HG03060 (cell line): Measurements from ENCODE around the gene SMARCD3.

Experiments
- ATAC-seq: cut with Tn5 transposase; IDR thresholded peaks from one replicate; pipeline ENCODE4 v1.9.1; 2021; ENCODE audit warnings: low read depth, moderate number of reproducible peaks; ENCODE audit not compliant: unreplicated experiment

The SMARCD3 gene

DNA sequence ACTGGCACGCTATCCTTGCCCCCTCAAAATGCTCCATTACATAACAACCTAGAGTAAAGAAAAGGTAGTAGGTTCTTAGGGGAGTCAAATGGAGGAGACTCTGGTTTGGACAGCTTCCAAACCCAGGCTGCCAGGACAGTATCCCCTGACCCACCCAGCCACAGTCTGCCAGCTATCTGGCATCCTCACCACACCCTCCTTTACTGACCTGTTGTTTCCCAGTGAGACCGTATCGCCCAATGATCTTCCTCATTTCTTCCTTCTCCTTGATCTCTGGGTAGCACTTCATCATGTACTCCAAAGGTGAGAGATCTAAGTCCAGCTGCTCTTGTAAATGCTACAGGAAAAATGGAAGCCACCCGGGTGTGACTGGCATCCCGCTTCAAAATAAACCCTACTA is 33.1 kb downstream of the SMARCD3 start:
- ATAC-seq: no peak

DNA sequence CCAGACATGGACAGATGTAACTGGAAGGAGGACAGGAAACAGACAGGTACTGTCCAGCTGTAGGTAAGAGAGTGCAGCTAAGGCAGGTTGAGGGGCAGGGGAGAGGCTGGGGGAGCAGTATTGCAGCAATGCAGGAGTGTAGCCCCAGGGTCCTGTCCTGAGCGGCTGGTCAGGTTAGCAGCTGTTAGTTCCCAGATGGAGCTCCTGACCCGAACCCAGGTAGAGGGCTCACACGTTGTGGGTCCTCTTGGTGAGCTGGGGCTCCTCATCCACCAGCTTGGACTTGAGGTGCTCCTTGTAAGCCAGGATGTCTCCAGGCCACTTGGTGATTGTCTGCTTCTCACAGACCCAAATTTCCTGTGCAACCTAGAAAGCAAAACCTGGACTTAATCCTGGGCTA is 34.7 kb downstream of the SMARCD3 start:
- no peak for ATAC-seq

- no peak for ATAC-seq
Measured at GRCh38 chr7:151212626-151213025, 35.9 kb downstream of the SMARCD3 start.

DNA sequence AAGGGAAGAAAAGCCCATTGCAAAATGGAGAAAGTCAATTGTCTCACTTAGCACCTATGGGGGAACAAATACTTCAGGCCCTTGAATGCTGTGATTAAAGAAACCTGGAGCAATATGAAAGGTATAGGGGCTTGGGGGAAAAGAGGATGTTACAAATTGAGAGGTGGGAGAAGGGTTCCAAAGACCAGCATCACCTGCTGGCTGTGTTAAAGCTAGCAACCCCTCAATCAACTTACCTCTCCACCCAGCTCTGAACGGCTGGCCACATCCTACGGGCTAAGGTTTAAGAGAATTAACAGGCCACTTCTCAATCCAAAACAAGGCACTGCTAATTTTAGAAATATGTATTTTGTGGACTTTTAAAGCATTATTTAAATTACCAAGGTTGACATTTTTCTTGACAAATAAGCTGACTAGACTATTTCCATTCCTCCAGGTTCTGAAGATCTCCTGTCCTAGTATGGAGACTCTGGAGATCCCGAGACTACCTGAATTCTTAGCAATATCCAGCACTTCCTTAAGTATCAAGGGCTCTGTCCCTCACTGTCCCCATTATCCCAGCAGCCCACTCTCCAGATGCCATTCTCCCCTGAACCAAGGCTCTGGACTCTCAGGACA is 37.2 kb downstream of the SMARCD3 start:
- no peak for ATAC-seq

GRCh38 chr7:151210087-151210854 is 38.2 kb downstream of the SMARCD3 start, which contains the start of gene H2BK1:
Gene H2BK1 (minus strand): TSS chr7:151210488. CDS start chr7:151210318, 170 bp downstream.
- ATAC-seq: no peak

DNA sequence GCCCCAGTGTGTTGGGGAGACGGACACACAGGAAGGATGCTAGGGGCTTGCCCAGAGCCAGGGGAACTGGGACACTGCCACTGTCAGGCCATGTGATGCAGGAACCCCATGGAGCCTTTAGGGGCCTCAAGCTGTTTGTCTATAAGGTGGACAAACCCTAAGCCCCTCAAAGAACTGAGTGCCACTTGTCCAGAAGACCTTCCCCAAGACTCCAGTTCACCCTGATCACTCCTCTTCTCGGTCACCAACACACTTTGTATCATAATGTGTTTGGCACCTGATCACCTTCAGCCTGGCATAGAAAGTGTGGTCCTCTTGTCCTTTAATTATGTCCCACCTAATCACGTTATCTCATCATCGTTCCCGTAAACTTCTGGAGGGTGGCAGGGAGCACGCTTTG is 38.9 kb downstream of the SMARCD3 start:
- no peak for ATAC-seq

- ATAC-seq: no peak
Measured at GRCh38 chr7:151208253-151208862, 40.1 kb downstream of the SMARCD3 start.

DNA sequence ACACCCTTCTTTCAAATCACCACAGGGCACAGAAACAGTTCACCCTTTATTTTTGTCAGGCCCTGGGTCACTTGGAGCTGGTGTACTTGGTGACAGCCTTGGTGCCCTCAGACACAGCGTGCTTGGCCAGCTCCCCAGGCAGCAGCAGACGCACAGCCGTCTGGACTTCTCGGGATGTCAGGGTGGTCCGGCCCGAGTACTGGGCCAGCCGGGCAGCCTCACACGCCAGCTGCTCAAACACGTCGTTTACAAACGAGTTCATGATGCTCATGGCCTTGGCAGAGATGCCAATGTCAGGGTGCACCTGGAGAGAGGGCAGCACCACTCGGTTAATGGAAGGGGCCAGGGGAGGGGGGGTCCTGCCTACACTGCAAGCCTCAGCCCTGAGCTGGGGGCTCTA is 40.7 kb downstream of the SMARCD3 start:
- ATAC-seq: no peak

GRCh38 chr7:151207315-151207714 is 41.2 kb downstream of the SMARCD3 start:
- no peak for ATAC-seq

- no peak for ATAC-seq
Measured at GRCh38 chr7:151206914-151207313, 41.6 kb downstream of the SMARCD3 start.

DNA sequence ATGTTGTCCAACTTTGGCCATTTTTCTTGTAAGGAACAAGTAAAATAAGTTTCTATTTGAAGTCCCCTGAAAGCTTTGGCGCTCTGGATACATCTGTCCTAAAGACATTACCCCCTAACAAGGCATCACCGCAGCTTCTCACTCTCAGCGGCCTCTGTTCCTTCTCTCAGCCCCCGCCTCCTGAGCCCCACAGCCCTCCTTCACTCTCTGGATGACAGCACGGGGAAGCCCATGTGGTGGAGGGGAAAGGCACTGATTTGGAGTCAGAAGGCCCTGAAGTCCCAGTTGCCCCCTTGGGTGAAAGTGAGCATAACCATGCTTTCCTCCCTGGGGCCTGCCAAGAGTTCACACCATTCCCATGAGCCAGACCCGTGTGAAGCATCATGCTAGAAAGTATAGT is 42.8 kb downstream of the SMARCD3 start:
- no peak for ATAC-seq

GRCh38 chr7:151204383-151205032 is 44.0 kb downstream of the SMARCD3 start:
- no peak for ATAC-seq

GRCh38 chr7:151202836-151203235 is 45.7 kb downstream of the SMARCD3 start:
- ATAC-seq: no peak

DNA sequence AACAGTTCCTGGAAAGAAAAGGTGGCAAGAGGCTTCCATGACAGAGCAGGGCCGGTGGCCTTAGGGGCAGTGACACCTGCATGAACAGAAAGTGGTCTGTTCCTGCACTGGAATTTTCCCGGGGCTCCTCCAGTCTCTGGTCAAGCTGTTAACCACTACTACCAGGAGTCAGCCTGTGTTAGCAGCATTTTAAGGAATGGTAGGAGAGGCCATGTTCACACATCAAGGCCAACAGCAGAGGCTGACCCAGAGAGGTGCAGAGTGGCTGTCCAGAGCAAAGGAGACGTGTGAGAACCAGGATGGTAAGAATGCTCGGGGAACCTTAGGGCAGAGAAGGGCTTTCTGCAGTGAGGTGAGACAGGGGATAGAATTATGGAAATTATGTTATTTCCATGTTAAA is 46.7 kb downstream of the SMARCD3 start:
- ATAC-seq: no peak

- ATAC-seq: no peak
Measured at GRCh38 chr7:151201344-151201743, 47.1 kb downstream of the SMARCD3 start.

DNA sequence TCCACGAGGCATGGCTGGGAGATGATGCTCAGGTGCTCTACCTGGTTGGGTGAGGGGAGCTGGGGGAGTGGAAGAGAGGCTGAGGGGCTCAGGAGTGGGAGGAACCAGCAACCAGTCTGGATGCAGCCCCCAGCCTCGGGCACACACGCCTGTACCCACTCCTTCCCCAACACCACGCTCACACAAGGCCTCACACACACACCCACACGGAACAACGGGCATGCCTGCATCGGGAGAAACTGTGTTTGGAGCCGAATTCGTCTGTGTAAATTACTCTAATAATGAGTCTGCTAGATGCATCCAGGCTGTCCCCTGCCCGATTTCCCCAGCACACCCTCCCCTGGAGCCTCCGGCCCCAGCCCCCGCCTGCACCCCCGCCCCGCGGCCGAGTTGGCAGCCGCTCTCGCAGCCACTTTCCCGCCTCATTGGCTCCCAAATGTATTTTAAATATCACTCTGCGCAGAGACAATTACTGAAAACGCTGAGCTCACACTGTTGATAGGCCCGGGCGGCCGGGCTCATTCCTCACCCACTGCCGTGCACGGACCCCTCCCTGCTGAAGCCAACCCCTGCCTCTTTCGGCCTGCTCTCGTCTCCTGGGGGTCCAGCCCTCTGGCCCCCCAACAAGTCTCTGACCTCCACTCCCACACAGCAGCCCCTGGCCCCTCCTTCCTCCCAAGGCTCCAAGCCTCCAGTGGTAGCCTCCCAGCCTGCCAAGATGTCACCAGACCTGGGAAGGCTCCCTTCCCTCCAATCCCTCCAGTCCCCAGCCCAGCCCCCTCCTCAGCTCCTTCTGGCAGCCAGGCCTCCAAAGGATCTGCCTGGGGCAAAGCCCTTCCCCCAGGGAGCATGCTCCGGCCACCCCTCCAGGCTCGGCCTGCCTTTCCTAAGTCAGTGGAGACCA is 49.3 kb downstream of the SMARCD3 start:
- ATAC-seq: no peak

DNA sequence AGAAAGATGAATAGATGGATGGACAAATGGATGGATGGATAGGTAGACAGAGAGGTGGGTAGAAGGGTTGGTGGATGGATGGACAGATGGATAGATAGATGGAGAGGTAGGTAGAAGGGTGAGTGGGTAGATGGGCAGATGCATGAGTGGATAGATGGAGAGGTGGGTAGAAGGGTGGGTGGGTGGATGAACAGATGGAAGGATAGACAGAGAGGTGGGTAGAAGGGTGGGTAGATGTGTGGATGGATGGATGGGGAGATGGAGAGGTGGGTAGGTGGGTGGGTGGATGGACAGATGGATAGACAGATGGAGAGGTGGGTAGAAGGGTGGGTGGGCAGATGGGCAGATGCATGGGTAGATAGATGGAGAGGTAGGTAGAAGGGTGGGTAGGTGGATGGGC is 50.6 kb downstream of the SMARCD3 start:
- ATAC-seq: no peak

DNA sequence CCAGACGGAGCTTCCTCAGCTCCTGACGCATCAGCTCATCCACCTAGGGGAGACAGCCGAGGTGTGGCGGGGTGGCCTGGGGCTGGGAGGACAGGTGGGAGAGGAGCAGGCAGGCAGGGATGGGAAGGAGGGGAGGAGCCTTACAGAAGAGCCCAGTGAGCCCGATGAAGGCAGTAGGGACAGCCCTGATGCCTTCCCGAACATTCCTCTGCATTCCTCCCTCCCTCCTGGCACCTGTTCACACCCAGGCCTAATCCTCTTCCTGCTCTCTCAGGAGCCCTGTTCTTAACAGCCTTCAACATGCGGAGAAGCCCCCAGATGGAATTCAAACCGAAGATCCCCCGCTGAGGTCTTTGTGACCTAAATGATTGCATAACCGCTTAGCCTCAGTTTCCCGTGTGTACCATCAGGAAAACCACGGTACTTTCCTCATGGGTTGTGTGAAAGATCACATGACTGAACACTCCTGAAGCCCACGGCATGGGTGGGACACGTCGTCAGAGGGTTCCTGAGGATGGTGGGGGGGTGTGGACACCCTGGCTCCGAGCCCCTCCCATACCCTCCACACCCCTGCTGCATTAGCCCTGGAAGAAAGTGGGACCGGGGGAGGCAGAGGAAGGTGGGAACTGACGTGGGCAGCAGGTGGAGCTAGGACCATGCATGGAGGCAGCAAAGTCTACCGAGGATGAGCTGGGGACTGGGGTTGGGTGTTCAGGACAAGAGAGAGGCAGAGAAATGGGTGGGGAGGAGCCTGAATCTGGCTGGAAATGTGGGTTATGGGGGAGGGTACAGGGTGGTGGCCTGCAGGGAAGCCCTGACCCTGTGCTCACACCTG is 52.7 kb downstream of the SMARCD3 start:
- ATAC-seq: no peak

GRCh38 chr7:151194188-151194587 is 54.3 kb downstream of the SMARCD3 start:
- ATAC-seq: no peak
